Activated B cell treated with CpG ODN at 0.5 μM for 24 hours (primary cell): ENCODE data around the gene IPP. TPM values are rescaled to one million over a fixed set of nuclear protein-coding genes. Genes with fewer than 3 reads are reported as not detected.
"Not testable (repeated sequence)": the region's sequence is repeated elsewhere in the genome, so short reads cannot be mapped to it uniquely, and the experiment has no call there.

Source experiments
- ATAC-seq: fragments of 200-7000 bp; cut with Tn5 transposase; one replicate; pipeline ENCODE4 v1.10.0; 2021; ENCODE audit warnings: low read depth, mild to moderate bottlenecking, moderate library complexity
- CTCF ChIA-PET: fragments of 350-600 bp; sonication (Branson Sonifier 250); formaldehyde crosslinking; loops from one replicate; lab custom pipeline; 2021; ENCODE audit warnings: antibody characterized with exemption; lab: Charles Lee
- POLR2A ChIA-PET: fragments of 350-600 bp; sonication (Branson Sonifier 250); formaldehyde crosslinking; loops from one replicate; lab custom pipeline; 2021; ENCODE audit warnings: antibody characterized with exemption; lab: Charles Lee
- DNase-seq: peaks from one replicate; pipeline ENCODE4 v3.0.0; 2022
- H3K27ac Mint-ChIP-seq: one replicate; pipeline ENCODE4 v1.8.0; 2020; ENCODE audit warnings: mixed read lengths
- H3K27me3 Mint-ChIP-seq: one replicate; pipeline ENCODE4 v1.8.0; 2021; ENCODE audit warnings: mixed read lengths
- H3K36me3 Mint-ChIP-seq: one replicate; pipeline ENCODE4 v1.8.0; 2021; ENCODE audit warnings: low read depth, mixed read lengths
- H3K4me1 Mint-ChIP-seq: one replicate; pipeline ENCODE4 v1.8.0; 2021; ENCODE audit warnings: mixed read lengths
- H3K4me3 Mint-ChIP-seq: one replicate; pipeline ENCODE4 v1.8.0; 2020; ENCODE audit warnings: mild to moderate bottlenecking, mixed read lengths
- H3K9me3 Mint-ChIP-seq: one replicate; pipeline ENCODE4 v1.8.0; 2020; ENCODE audit warnings: mixed read lengths
- CTCF ChIP-seq: fragments of 200-600 bp; IDR thresholded peaks from one replicate; pipeline ENCODE4 v1.8.0; 2022; ENCODE audit warnings: antibody characterized with exemption, mild to moderate bottlenecking
- intact Hi-C: fragments of 100-400 bp; cut with micrococcal nuclease; formaldehyde crosslinking; loops from one replicate; pipeline ENCODE4 v1.15.1; 2024
- total RNA-seq: library from RNA; stranded (reverse); gene quantifications from 2 replicates; pipeline ENCODE4 v1.2.3, GENCODE V29; 2022

IPP gene
- total RNA-seq, 1 donor from 2014 or later: 11.4 TPM

- POLR2A ChIA-PET: no interaction called here
- no peaks in the 10 kb centered on the region for H3K27me3 Mint-ChIP-seq
- no peak for ATAC-seq
- DNase-seq: no peak
- intact Hi-C loops: no loop called here
- no peak overlapping the region for H3K4me3 Mint-ChIP-seq
- no peaks in the 10 kb centered on the region for H3K4me1 Mint-ChIP-seq
- no peaks in the 10 kb centered on the region for H3K9me3 Mint-ChIP-seq
- CTCF ChIA-PET: no interaction called here
- H3K36me3 Mint-ChIP-seq: peaks cover 21% of the 10 kb centered on the region
- H3K27ac Mint-ChIP-seq: no peak overlapping the region
- TF ChIP-seq CTCF: no peak
These were observed 27.6 kb downstream of the IPP start for GRCh38 chr1:45722809-45723208.

- ChIA-PET CTCF (interaction anchor here (0.8 kb wide), 1 partner anchor 71 kb away, joined by 3 read pairs; no protein-coding TSS in a partner anchor), POLR2A (no interaction called here)
- Mint-ChIP-seq H3K36me3 (peaks cover 23% of the 10 kb centered on the region), H3K4me1 (no peaks in the 10 kb centered on the region), H3K9me3 (no peaks in the 10 kb centered on the region), H3K27me3 (no peaks in the 10 kb centered on the region), H3K4me3 (no peak overlapping the region), H3K27ac (no peak overlapping the region)
- ATAC-seq (no peak), DNase-seq (no peak)
- no peak for TF ChIP-seq CTCF
- intact Hi-C loops: no loop called here
These were observed 29.2 kb downstream of the IPP start for GRCh38 chr1:45721207-45721606.

- ChIA-PET CTCF (no interaction called here), POLR2A (no interaction called here)
- Mint-ChIP-seq H3K4me1 (no peaks in the 10 kb centered on the region), H3K36me3 (peaks cover 34% of the 10 kb centered on the region), H3K4me3 (no peak overlapping the region), H3K27me3 (no peaks in the 10 kb centered on the region), H3K27ac (no peak overlapping the region), H3K9me3 (no peaks in the 10 kb centered on the region)
- ATAC-seq: no peak
- TF ChIP-seq CTCF: no peak
- no peak for DNase-seq
- intact Hi-C loops: no loop called here
These were observed 32.2 kb downstream of the IPP start for GRCh38 chr1:45718289-45718688.

- H3K27ac Mint-ChIP-seq, ATAC-seq, H3K9me3 Mint-ChIP-seq, DNase-seq, intact Hi-C loops, CTCF ChIA-PET, POLR2A ChIA-PET, H3K4me3 Mint-ChIP-seq, H3K4me1 Mint-ChIP-seq, H3K27me3 Mint-ChIP-seq: not testable (repeated sequence)
- H3K36me3 Mint-ChIP-seq: peaks cover 32% of the 10 kb centered on the region
These were observed 33.1 kb downstream of the IPP start for GRCh38 chr1:45717386-45717785.

GRCh38 chr1:45716700-45717099 is 33.8 kb downstream of the IPP start:
- Mint-ChIP-seq H3K27ac (no peak overlapping the region), H3K9me3 (no peaks in the 10 kb centered on the region), H3K36me3 (peaks cover 36% of the 10 kb centered on the region), H3K27me3 (no peaks in the 10 kb centered on the region), H3K4me1 (no peaks in the 10 kb centered on the region), H3K4me3 (no peak overlapping the region)
- no peak for ATAC-seq
- intact Hi-C loops: no loop called here
- ChIA-PET POLR2A (no interaction called here), CTCF (no interaction called here)
- no peak for DNase-seq
- no peak for TF ChIP-seq CTCF

- H3K27ac Mint-ChIP-seq: no peak overlapping the region
- CTCF ChIA-PET: no interaction called here
These were observed 36.7 kb downstream of the IPP start for GRCh38 chr1:45713711-45714110.

More at GRCh38 chr1:45713711-45714110, 36.7 kb downstream of the IPP start:
- intact Hi-C loops: no loop called here
- peaks cover 42% of the 10 kb centered on the region for H3K36me3 Mint-ChIP-seq
- POLR2A ChIA-PET: interaction anchor here (0.7 kb wide), 1 partner anchor 150 kb away, joined by 3 read pairs; no protein-coding TSS in a partner anchor
- TF ChIP-seq CTCF: no peak
- DNase-seq (no peak), ATAC-seq (no peak)
- no peaks in the 10 kb centered on the region for H3K4me1 Mint-ChIP-seq
- no peaks in the 10 kb centered on the region for H3K9me3 Mint-ChIP-seq
- no peaks in the 10 kb centered on the region for H3K27me3 Mint-ChIP-seq
- H3K4me3 Mint-ChIP-seq: no peak overlapping the region
